Keratinocyte (primary cell): Measurements from ENCODE around the gene FARP1.

Experiments
- CTCF ChIP-seq, 3 experiments: IDR thresholded peaks in 1 of 3; conservative IDR thresholded peaks in 1 of 3; optimal IDR thresholded peaks in 1 of 3; 2 replicates in 2 of 3; 3 replicates in 1 of 3; pipeline versions ENCODE3 to v1.5.1; 2011; ENCODE audit warnings: low read length in 3 of 3, mild to moderate bottlenecking in 3 of 3, moderate library complexity in 2 of 3, control low read depth in 1 of 3, inconsistent platforms in 1 of 3; ENCODE audit not compliant: insufficient read depth in 2 of 3; ENCODE audit errors: extremely low read depth in 1 of 3
- EZH2 ChIP-seq: IDR thresholded peaks from one replicate; pipeline ENCODE4 v1.6.1; 2012; ENCODE audit warnings: inconsistent platforms, mild to moderate bottlenecking, low read length, moderate library complexity

DNA sequence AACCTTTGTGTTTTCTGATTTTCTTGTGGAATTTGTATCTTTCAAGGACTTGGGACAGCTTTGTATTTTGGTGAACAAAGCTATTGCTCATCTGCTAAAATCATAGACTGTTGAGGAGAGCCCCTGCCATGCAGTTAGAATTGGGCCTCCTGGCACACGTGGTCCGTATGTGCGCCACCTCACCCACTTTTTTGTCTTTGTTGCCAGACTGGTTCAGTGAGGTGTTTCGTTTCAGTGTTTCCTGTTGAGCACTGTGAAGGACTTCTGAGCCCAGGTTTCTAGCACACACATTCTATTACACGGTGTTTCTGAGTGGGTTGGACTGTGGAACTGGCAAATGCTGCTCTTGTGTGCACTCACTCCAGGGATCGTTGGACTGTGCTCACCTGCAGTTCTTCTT lies 71.8 kb downstream of the FARP1 start:
- no peak for TF ChIP-seq CTCF (optimal IDR thresholded peaks at IDR 0.05 in 1 of 3, IDR thresholded peaks at IDR 0.05 in 1 of 3, conservative IDR thresholded peaks at IDR 0.05 in 1 of 3; ENCODE audit: extremely low read depth in 1 of 3, insufficient read depth in 2 of 3, low read length in 3 of 3)
- TF ChIP-seq EZH2, result no peak
